Fibroblast of lung (primary cell): ENCODE data around the gene NTNG1. TPM values are rescaled to one million over a fixed set of nuclear protein-coding genes. Genes with fewer than 3 reads are reported as not detected.

Experiments used
- DNase-seq, 2 donors: peaks; one replicate each; pipeline versions ENCODE4 v3.0.0 to v3.0.0-alpha.2; 2010; ENCODE audit warnings: low read depth in 2 of 2
- H2AFZ ChIP-seq: 2 replicates; pipeline ENCODE4 v1.5.1; 2012; ENCODE audit warnings: low read length, control low read depth, inconsistent platforms
- H3K27ac ChIP-seq: 2 replicates; pipeline ENCODE4 v1.5.1; 2011; ENCODE audit warnings: low read length, control low read depth; ENCODE audit not compliant: insufficient read depth
- H3K27me3 ChIP-seq: 2 replicates; pipeline ENCODE4 v1.5.1; 2011; ENCODE audit warnings: mild to moderate bottlenecking, low read length; ENCODE audit not compliant: control insufficient read depth, insufficient read depth
- H3K36me3 ChIP-seq: 2 replicates; pipeline ENCODE4 v1.5.1; 2011; ENCODE audit warnings: low read length; ENCODE audit not compliant: control insufficient read depth, insufficient read depth
- H3K4me1 ChIP-seq: 2 replicates; pipeline ENCODE4 v1.5.1; 2011; ENCODE audit warnings: low read length; ENCODE audit not compliant: control insufficient read depth, insufficient read depth; ENCODE audit errors: extremely low read depth
- H3K4me2 ChIP-seq: 2 replicates; pipeline ENCODE4 v1.5.1; 2011; ENCODE audit warnings: low read length, control low read depth; ENCODE audit not compliant: insufficient read depth; ENCODE audit errors: extremely low read depth
- H3K4me3 ChIP-seq, 4 experiments: fragments of 200-600 bp in 1 of 4; sonication (generic) in 1 of 4; replicated peaks in 1 of 4; 2 replicates each; pipeline ENCODE4 v1.5.1; 2011 to 2016; ENCODE audit warnings: low read length in 4 of 4, low read depth in 3 of 4, mild to moderate bottlenecking in 3 of 4, control low read depth in 2 of 4, inconsistent platforms in 1 of 4, mixed read lengths in 1 of 4; ENCODE audit not compliant: insufficient read depth in 1 of 4; ENCODE audit errors: control extremely low read depth in 1 of 4
- H3K79me2 ChIP-seq: 2 replicates; pipeline ENCODE4 v1.5.1; 2012; ENCODE audit warnings: mild to moderate bottlenecking, low read length, inconsistent platforms; ENCODE audit not compliant: control insufficient read depth, insufficient read depth
- H3K9ac ChIP-seq: 2 replicates; pipeline ENCODE4 v1.5.1; 2011; ENCODE audit warnings: mild to moderate bottlenecking, low read length, control low read depth; ENCODE audit not compliant: insufficient read depth
- H3K9me3 ChIP-seq: 2 replicates; pipeline ENCODE4 v1.5.1; 2012; ENCODE audit warnings: low read depth, low read length; ENCODE audit not compliant: control insufficient read depth, insufficient read depth
- H4K20me1 ChIP-seq: 2 replicates; pipeline ENCODE4 v1.5.1; 2011; ENCODE audit warnings: low read length; ENCODE audit not compliant: control insufficient read depth, insufficient read depth; ENCODE audit errors: extremely low read depth
- CTCF ChIP-seq, 2 donors: IDR thresholded peaks in 1 of 2; conservative IDR thresholded peaks in 1 of 2; 1 replicate in 1 of 2; 2 replicates in 1 of 2; pipeline ENCODE4 v1.5.1; 2011 to 2012; ENCODE audit warnings: low read length in 2 of 2, control low read depth in 1 of 2, inconsistent platforms in 1 of 2, low read depth in 1 of 2, mild to moderate bottlenecking in 1 of 2
- EZH2 ChIP-seq: IDR thresholded peaks from 2 replicates; pipeline ENCODE4 v1.5.1; 2012; ENCODE audit warnings: low read length, control low read depth, mild to moderate bottlenecking; ENCODE audit errors: missing control alignments
- polyA plus RNA-seq, 2 donors: library from polyadenylated mRNA; depleted of rRNA in 1 of 2; stranded (reverse) in 1 of 2; unstranded in 1 of 2; fragments of >200 nt; gene quantifications; 2 replicates each; pipeline ENCODE4 v1.2.1, GENCODE V29; 2011 to 2012; ENCODE audit warnings: missing spikeins in 1 of 2
- total RNA-seq: library from RNA; depleted of rRNA; stranded (reverse); fragments of >200 nt; gene quantifications from 2 replicates; pipeline ENCODE4 v1.2.1, GENCODE V29; 2014

The NTNG1 gene
- total and polyA plus RNA-seq, 2 donors (not counting 1 experiment from before 2014, with no cell fraction given): 0.82 to 8.6 TPM

- no peaks in the 10 kb centered on the region for H3K4me1 ChIP-seq
- no peak overlapping the region for H2AFZ ChIP-seq
- H3K27ac ChIP-seq: no peak overlapping the region
Observed at GRCh38 chr1:107200631-107201030, 59.8 kb downstream of the NTNG1 start.

GRCh38 chr1:107202007-107202406 lies 61.2 kb downstream of the NTNG1 start:
- Histone ChIP-seq H3K9ac (no peak overlapping the region), H2AFZ (no peak overlapping the region), H3K36me3 (no peaks in the 10 kb centered on the region), H3K4me2 (no peak overlapping the region), H3K4me1 (no peaks in the 10 kb centered on the region), H3K4me3 (no peak overlapping the region), H3K27ac (no peak overlapping the region), H3K9me3 (no peaks in the 10 kb centered on the region), H4K20me1 (no peaks in the 10 kb centered on the region), H3K27me3 (no peaks in the 10 kb centered on the region), H3K79me2 (no peaks in the 10 kb centered on the region)
- TF ChIP-seq CTCF (conservative IDR thresholded peaks at IDR 0.05 in 1 of 2, IDR thresholded peaks at IDR 0.05 in 1 of 2; ENCODE audit: low read depth in 1 of 2, low read length in 2 of 2): no peak
- no peak for TF ChIP-seq EZH2
- no peak for DNase-seq

More at GRCh38 chr1:107200631-107201030, 59.8 kb downstream of the NTNG1 start:
- H3K4me2 ChIP-seq: no peak overlapping the region
- no peak for DNase-seq
- no peaks in the 10 kb centered on the region for H3K36me3 ChIP-seq
- H4K20me1 ChIP-seq: no peaks in the 10 kb centered on the region
- no peak overlapping the region for H3K9ac ChIP-seq
- no peaks in the 10 kb centered on the region for H3K79me2 ChIP-seq
- H3K27me3 ChIP-seq: no peaks in the 10 kb centered on the region
- TF ChIP-seq CTCF (conservative IDR thresholded peaks at IDR 0.05 in 1 of 2, IDR thresholded peaks at IDR 0.05 in 1 of 2; ENCODE audit: low read depth in 1 of 2, low read length in 2 of 2): no peak
- TF ChIP-seq EZH2: no peak
- H3K9me3 ChIP-seq: no peaks in the 10 kb centered on the region
- no peak overlapping the region for H3K4me3 ChIP-seq

GRCh38 chr1:107213225-107213624 lies 72.4 kb downstream of the NTNG1 start:
- Histone ChIP-seq H3K9ac (no peak overlapping the region), H3K27me3 (no peaks in the 10 kb centered on the region), H3K79me2 (no peaks in the 10 kb centered on the region), H3K4me3 (no peak overlapping the region), H4K20me1 (no peaks in the 10 kb centered on the region), H3K36me3 (no peaks in the 10 kb centered on the region), H2AFZ (no peak overlapping the region), H3K9me3 (no peaks in the 10 kb centered on the region), H3K4me1 (no peaks in the 10 kb centered on the region), H3K4me2 (no peak overlapping the region), H3K27ac (no peak overlapping the region)
- DNase-seq: no peak
- TF ChIP-seq CTCF (conservative IDR thresholded peaks at IDR 0.05 in 1 of 2, IDR thresholded peaks at IDR 0.05 in 1 of 2; ENCODE audit: low read depth in 1 of 2, low read length in 2 of 2) (no peak), EZH2 (no peak)
